Measurements from ENCODE around the gene ZPR1.
"Not testable (repeated sequence)": the region's sequence is repeated elsewhere in the genome, so short reads cannot be mapped to it uniquely, and the experiment has no call there.

Gene ZPR1, protein sequence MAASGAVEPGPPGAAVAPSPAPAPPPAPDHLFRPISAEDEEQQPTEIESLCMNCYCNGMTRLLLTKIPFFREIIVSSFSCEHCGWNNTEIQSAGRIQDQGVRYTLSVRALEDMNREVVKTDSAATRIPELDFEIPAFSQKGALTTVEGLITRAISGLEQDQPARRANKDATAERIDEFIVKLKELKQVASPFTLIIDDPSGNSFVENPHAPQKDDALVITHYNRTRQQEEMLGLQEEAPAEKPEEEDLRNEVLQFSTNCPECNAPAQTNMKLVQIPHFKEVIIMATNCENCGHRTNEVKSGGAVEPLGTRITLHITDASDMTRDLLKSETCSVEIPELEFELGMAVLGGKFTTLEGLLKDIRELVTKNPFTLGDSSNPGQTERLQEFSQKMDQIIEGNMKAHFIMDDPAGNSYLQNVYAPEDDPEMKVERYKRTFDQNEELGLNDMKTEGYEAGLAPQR

DNA sequence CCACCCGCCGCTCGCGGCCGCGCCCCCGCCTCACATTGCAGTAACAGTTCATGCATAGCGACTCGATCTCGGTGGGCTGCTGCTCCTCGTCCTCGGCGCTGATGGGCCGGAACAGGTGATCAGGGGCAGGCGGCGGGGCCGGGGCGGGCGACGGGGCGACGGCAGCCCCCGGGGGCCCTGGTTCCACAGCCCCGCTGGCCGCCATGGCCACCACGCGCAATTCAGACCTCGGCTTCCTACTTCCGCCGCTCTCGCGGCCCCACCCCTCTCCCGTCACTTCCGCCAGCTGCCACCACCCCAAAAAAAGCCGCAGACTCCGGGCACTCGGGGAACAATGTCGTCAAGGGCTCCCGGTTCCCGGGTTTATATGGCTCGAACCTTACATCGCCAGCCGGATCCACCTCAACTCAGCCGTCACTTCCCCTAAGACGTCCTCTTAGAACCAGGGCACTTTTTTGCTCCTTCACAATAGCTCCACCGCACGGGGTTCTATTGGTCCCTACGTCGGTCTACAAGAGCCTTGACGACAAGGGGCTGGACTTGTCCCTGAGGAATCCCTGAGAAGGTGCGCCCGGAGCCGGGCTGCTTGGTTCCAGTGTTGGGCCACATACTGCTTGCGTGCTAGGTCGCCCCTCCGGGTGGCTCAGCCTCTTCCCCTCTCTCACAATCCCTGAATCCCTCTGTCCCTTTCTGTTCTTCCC, at the start of gene ZPR1:
ZPR1 (minus strand) TSS at position 238 of the 701 bp plus-strand sequence; CDS start at position 205, 33 bp downstream.
- DNase-seq (ENCODE audit: low spot score), result peak; percentile 78

DNA sequence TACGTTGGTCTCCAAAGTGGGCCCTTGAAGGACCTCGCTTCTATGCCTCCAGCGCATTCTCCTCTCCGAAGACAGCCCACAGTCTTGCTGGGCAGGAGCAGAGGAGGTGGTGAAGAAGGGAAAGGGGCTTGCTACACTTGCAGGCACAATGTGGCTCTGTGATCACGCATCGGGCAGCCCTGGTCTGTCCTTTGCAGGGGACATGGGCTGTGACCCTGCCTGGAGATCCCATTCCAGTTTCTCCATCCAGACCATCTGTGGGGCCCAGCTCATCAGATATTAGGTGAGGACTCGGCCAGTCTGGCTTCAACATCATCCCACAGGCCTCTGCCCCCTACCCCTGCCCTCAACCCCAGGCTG, 48.8 kb upstream of the ZPR1 start:
- DNase-seq (ENCODE audit: low spot score), result no peak

DNA sequence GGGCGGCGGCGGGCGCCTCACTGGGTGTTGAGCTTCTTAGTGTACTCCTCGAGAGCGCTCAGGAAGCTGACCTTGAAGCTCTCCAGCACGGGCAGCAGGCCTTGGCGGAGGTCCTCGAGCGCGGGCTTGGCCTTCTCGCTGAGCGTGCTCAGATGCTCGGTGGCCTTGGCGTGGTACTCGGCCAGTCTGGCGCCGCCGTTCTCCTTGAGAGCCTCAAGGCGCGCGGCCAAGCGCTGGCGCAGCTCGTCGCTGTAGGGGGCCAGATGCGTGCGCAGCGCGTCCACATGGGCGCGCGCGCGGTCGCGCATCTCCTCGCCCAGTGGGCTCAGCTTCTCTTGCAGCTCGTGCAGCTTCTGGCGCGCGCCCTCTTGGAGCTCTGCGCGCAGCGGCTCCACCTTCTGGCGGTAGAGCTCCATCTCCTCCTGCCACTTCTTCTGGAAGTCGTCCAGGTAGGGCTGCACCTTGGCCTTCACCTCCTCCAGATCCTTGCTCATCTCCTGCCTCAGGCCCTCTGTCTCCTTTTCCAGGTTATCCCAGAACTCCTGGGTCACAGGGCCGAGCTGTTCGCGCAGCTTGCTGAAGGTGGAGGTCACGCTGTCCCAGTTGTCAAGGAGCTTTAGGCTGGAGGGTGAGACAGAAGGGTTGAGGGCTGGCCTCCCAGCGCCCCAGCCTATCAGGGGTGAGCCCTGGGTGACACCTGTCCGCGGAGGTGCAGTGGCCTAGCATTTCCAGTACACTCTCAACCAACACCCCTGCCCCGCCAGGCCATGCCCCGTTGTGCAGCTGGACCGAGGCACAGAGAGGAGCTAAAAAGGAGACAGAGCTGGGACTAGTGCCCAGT, 48.2 kb upstream of the ZPR1 start:
- DNase-seq (ENCODE audit: low spot score), result peak; percentile 92

DNA sequence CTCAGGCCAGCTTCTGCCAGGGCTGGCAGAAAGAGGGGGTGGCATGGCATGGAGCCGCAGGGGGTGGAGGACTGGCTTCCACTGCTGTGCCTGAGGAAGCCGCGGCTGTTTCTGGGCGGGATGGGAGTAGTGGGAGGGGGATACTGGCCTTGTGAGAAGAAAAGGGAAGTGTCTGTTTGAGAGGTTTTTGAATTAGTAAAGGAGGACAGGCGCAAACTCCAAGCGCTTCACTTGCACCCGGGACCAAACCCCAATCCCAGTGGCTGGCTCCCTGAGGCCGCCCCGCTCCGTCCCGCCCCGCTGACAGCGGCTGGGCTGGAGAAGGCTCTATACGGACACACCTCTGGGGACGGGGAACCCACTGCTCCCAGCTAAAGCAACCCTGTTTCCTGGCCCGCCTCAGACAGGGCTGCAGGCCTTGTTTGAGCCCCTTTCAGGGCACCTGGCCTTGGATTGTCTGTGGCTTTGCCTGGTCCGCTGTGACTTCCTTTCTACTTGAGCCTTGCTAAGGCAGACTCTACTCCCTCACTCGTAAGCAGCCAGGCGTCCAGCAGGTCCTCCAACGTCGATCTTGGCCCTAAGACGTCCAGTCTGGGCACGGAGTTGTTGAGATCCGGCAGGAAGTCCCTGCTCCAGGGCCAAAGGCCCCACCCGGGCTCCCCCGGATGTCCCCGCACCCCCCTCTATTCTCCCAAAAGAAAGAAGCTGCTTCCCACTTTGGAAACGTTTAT, 47.4 kb upstream of the ZPR1 start:
- DNase-seq (ENCODE audit: low spot score), result no peak

DNA sequence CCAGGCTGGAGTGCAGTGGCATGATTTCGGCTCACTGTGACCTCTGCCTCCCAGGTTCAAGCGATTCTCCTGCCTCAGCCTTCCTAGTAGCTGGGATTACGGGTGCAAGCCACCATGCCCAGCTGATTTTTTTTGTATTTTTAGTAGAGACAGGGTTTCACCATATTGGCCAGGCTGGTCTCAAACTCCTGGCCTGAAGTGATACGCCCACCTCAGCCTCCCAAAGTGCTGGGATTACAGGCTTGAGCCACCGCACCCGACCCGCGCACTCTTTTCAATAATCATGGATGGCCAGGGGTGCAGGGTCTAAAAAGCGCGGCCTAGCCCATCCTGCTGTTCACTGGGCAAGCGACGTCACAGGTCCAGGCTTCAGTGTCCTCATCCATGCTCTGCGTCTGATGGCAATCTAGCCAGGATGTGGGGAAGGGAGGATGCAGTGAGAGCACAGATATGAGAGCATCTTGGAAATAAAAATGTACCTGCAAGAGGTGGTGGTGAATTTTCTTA, 46.8 kb upstream of the ZPR1 start:
- not testable (repeated sequence) for DNase-seq (ENCODE audit: low spot score)

DNA sequence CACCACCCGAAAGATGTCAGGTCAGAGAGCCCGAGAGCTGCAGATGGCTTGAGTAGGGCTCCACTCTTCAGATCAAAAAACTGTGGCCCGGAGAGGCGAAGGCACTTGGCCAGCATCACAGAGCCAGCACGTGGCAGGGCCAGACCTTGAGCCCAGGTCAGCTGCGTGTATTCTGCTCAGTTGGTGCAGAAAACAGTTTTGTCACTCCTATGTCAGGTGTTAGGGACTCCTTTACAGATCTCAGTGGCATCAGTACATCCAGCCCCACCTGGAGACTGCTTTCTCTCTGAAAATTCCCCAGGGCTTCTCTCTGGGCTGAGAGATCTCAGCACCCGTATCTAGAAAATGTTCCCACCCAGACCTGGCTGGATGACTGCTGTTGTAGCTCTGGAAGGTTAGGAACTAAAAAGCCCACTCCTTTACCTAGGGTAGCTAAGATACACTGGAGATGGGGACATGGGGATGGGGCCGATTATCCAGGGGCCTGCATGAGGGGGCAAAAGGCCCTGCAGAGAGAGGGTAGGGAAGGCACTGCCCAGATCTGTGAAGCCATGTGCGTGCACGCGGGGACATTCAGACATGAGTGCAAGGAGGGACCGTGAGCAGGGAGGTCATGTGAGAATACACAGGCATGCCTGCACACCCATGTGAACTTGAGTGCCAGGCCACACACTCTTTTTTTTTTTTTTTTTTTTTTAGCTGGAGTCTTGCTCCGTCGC, 46.2 kb upstream of the ZPR1 start:
- DNase-seq (ENCODE audit: low spot score), result no peak

GRCh38 chr11:116833491-116833815, 45.6 kb upstream of the ZPR1 start:
- DNase-seq (ENCODE audit: low spot score), result no peak

GRCh38 chr11:116832350-116833290, 44.8 kb upstream of the ZPR1 start:
- no peak for DNase-seq (ENCODE audit: low spot score)

- DNase-seq (ENCODE audit: low spot score), result no peak
Observed at GRCh38 chr11:116831790-116832349, 44.0 kb upstream of the ZPR1 start.

GRCh38 chr11:116830184-116830912, 42.5 kb upstream of the ZPR1 start:
- no peak for DNase-seq (ENCODE audit: low spot score)

GRCh38 chr11:116829525-116830183, 41.8 kb upstream of the ZPR1 start, which contains the start of gene APOC3:
TSS of gene APOC3 (plus strand) at chr11:116829907. CDS start at chr11:116830583, 676 bp downstream.
- DNase-seq (ENCODE audit: low spot score), result no peak

GRCh38 chr11:116828632-116829524, 41.1 kb upstream of the ZPR1 start:
- no peak for DNase-seq (ENCODE audit: low spot score)

GRCh38 chr11:116827461-116827860, 39.6 kb upstream of the ZPR1 start:
- DNase-seq (ENCODE audit: low spot score), result no peak

DNA sequence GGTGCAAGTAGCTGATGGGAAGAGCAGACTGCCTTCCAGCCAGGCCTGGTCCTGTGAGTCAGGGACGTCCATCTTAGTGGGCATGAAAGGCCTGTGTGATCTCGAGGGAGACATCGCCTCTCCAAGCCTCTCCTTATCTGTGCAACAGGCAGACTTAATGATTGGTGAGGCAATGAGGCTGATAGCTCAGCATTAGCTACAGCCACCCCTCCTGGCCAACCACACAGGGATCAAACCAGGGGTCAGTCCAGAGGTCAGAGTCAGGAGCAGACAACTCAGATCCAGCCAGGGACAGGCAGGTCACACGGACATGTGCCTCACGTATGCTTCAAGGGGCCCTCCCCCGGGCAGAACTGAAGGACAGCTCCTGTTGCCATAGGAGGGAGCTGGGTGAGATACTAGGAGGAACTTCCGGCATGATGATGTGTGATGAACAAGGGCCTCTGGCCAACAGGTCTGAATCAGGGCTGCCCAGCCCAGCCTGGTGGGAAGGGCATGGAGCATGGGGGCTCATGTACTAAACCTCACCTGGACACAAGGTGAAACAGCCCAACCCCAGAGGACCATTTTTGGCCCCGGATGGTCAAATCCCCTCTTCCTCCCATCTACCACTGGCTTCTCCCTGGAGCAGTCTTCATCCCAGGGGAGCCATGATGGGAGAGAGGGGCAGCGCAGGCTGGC, 39.1 kb upstream of the ZPR1 start:
- DNase-seq (ENCODE audit: low spot score), result no peak

- DNase-seq (ENCODE audit: low spot score), result no peak
Observed at GRCh38 chr11:116825854-116826750, 38.3 kb upstream of the ZPR1 start.
